Measurements from ENCODE around the gene ACSF2.
"Not testable (repeated sequence)": the region's sequence is repeated elsewhere in the genome, so short reads cannot be mapped to it uniquely, and the experiment has no call there.

The ACSF2 gene

GRCh38 chr17:50388728-50389127 lies 37.3 kb upstream of the ACSF2 start:
- Histone ChIP-seq H3K27ac (no peak overlapping the region), H3K36me3 (ENCODE audit: insufficient read depth, low read length) (peaks cover 96% of the 10 kb centered on the region), H3K9me3 (ENCODE audit: low read depth, low read length) (no peaks in the 10 kb centered on the region), H3K4me3 (no peak overlapping the region), H3K9ac (ENCODE audit: insufficient read length) (no peak overlapping the region)
- DNase-seq (ENCODE audit: low read depth, low spot score): no peak
- TF ChIP-seq FOXP2 (optimal IDR thresholded peaks at IDR 0.05; ENCODE audit: control extremely low read depth, extremely low read length, insufficient read depth) (no peak), POLR2AphosphoS5 (IDR thresholded peaks at IDR 0.05; ENCODE audit: borderline replicate concordance, low read depth, low read length) (no peak), EZH2 (IDR thresholded peaks at IDR 0.05) (no peak)

- Histone ChIP-seq H3K9me3 (ENCODE audit: low read depth, low read length) (no peaks in the 10 kb centered on the region), H3K9ac (ENCODE audit: insufficient read length) (no peak overlapping the region), H3K4me3 (no peak overlapping the region), H3K36me3 (ENCODE audit: insufficient read depth, low read length) (peaks cover 98% of the 10 kb centered on the region), H3K27ac (no peak overlapping the region)
- TF ChIP-seq FOXP2 (optimal IDR thresholded peaks at IDR 0.05; ENCODE audit: control extremely low read depth, extremely low read length, insufficient read depth): no peak
- no peak for TF ChIP-seq POLR2AphosphoS5 (IDR thresholded peaks at IDR 0.05; ENCODE audit: borderline replicate concordance, low read depth, low read length)
- no peak for TF ChIP-seq EZH2 (IDR thresholded peaks at IDR 0.05)
- no peak for DNase-seq (ENCODE audit: low read depth, low spot score)
Observed at GRCh38 chr17:50389534-50389933, 36.5 kb upstream of the ACSF2 start.

- Histone ChIP-seq H3K27ac (no peak overlapping the region), H3K36me3 (ENCODE audit: insufficient read depth, low read length) (peaks cover 77% of the 10 kb centered on the region), H3K4me3 (no peak overlapping the region), H3K9me3 (ENCODE audit: low read depth, low read length) (no peaks in the 10 kb centered on the region), H3K9ac (ENCODE audit: insufficient read length) (no peak overlapping the region)
- DNase-seq (ENCODE audit: low read depth, low spot score): no peak
- TF ChIP-seq FOXP2 (optimal IDR thresholded peaks at IDR 0.05; ENCODE audit: control extremely low read depth, extremely low read length, insufficient read depth) (no peak), POLR2AphosphoS5 (IDR thresholded peaks at IDR 0.05; ENCODE audit: borderline replicate concordance, low read depth, low read length) (no peak), EZH2 (IDR thresholded peaks at IDR 0.05) (no peak)
Observed at GRCh38 chr17:50392621-50393020, 33.4 kb upstream of the ACSF2 start.

DNA sequence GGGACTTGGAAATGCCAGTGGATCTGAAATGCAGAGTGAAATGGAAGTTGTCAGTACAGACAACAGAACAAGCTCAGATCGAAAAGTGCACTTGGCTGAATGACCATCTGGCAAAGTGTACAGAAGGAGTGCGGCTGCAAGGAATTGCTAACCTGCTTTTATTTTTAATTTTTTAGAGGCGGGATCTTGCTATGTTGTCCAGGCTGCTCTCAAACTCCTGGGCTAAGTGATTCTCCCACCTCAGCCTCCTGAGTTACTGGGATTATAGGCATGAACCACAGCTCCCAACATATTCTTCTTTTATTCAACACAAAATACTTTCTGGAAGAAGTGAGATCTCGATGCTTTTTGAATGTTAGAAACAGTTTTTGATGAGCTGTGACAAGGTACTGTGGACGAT lies 32.3 kb upstream of the ACSF2 start:
- no peak overlapping the region for H3K4me3 ChIP-seq
- H3K27ac ChIP-seq: no peak overlapping the region
- H3K9ac ChIP-seq (ENCODE audit: insufficient read length): no peak overlapping the region
- TF ChIP-seq POLR2AphosphoS5 (IDR thresholded peaks at IDR 0.05; ENCODE audit: borderline replicate concordance, low read depth, low read length): no peak
- no peak for TF ChIP-seq FOXP2 (optimal IDR thresholded peaks at IDR 0.05; ENCODE audit: control extremely low read depth, extremely low read length, insufficient read depth)
- TF ChIP-seq EZH2 (IDR thresholded peaks at IDR 0.05): no peak
- no peaks in the 10 kb centered on the region for H3K9me3 ChIP-seq (ENCODE audit: low read depth, low read length)
- DNase-seq (ENCODE audit: low read depth, low spot score): no peak
- peaks cover 66% of the 10 kb centered on the region for H3K36me3 ChIP-seq (ENCODE audit: insufficient read depth, low read length)

DNA sequence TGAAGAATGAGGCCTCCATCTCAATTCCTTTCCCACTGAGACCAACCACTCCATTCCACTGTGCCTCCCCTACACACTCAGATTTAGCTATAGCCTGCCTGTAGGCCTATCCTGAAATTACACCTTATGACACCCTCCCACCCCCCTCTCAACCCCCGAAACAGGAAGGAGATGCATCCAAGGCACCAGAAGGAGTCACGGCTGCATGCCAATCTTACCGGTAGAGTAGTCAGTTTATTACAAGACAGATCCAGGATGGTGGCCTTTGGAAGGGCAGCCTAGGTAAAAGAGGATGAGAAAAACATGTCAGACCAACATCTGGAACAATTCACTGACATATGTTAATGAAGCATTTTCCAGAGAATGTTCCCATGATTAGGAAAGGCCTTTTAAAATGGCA lies 31.3 kb upstream of the ACSF2 start:
- Histone ChIP-seq H3K9me3 (ENCODE audit: low read depth, low read length) (no peaks in the 10 kb centered on the region), H3K36me3 (ENCODE audit: insufficient read depth, low read length) (peaks cover 56% of the 10 kb centered on the region), H3K9ac (ENCODE audit: insufficient read length) (no peak overlapping the region), H3K4me3 (no peak overlapping the region), H3K27ac (no peak overlapping the region)
- no peak for DNase-seq (ENCODE audit: low read depth, low spot score)
- TF ChIP-seq FOXP2 (optimal IDR thresholded peaks at IDR 0.05; ENCODE audit: control extremely low read depth, extremely low read length, insufficient read depth) (no peak), POLR2AphosphoS5 (IDR thresholded peaks at IDR 0.05; ENCODE audit: borderline replicate concordance, low read depth, low read length) (no peak), EZH2 (IDR thresholded peaks at IDR 0.05) (no peak)

DNA sequence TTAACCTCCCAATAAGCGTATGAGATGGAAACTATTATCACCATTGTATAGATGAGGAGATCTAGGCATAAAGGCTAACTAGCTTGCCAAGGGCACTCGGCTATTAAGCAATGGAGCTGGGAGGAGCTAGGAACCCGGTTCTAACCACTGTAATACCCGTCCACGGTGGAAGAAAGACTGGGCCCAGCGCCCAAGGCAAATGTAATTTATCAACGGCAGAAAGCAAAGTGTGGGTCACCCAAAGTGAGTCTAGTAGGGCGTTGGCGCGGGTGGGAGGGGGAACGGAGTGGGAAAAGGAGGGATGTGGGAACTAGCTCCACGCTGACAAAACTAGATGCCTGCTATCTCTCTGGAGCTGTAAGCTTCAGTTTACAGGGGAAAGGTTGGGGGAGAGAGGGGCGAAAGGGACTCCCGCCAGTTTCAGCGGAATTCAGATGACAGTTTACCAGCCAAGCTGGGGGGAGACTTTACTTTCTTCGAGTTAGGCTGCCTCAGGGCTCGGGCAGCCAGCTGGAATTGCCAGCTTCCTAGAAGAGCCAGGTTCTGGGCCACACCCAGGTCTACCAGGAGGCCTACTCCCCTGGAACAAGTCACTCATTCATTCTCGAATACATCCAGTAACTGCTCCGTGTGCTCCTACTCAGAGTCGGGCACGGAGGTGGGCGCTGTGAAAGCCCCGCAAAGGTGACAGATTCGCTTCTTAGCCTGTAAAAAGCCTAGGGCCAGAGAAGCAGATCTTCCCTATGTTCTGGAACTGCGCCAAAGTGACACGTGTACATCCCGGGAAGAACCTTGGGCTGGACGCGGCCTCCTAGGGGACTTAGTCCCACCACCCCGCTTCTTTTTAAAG lies 29.5 kb upstream of the ACSF2 start:
- Histone ChIP-seq H3K36me3 (ENCODE audit: insufficient read depth, low read length) (peaks cover 40% of the 10 kb centered on the region), H3K4me3 (peak overlapping the region; percentile 91), H3K27ac (no peak overlapping the region), H3K9me3 (ENCODE audit: low read depth, low read length) (no peaks in the 10 kb centered on the region), H3K9ac (ENCODE audit: insufficient read length) (peak overlapping the region; percentile 85)
- TF ChIP-seq EZH2 (IDR thresholded peaks at IDR 0.05): no peak
- TF ChIP-seq FOXP2 (optimal IDR thresholded peaks at IDR 0.05; ENCODE audit: control extremely low read depth, extremely low read length, insufficient read depth): no peak
- no peak for TF ChIP-seq POLR2AphosphoS5 (IDR thresholded peaks at IDR 0.05; ENCODE audit: borderline replicate concordance, low read depth, low read length)
- no peak for DNase-seq (ENCODE audit: low read depth, low spot score)

GRCh38 chr17:50397111-50397918 lies 28.7 kb upstream of the ACSF2 start, which contains the start of gene LRRC59:
Gene LRRC59, minus strand, starts transcription at chr17:50397523. Its CDS starts 206 bp downstream, at chr17:50397317.
- Histone ChIP-seq H3K36me3 (ENCODE audit: insufficient read depth, low read length) (peaks cover 32% of the 10 kb centered on the region), H3K4me3 (peak within 1 kb of the TSS; percentile 91), H3K9ac (ENCODE audit: insufficient read length) (peak within 1 kb of the TSS; percentile 85), H3K9me3 (ENCODE audit: low read depth, low read length) (no peaks in the 10 kb centered on the region), H3K27ac (no peak within 1 kb of the TSS)
- TF ChIP-seq POLR2AphosphoS5 (IDR thresholded peaks at IDR 0.05; ENCODE audit: borderline replicate concordance, low read depth, low read length) (peak; percentile 87), EZH2 (IDR thresholded peaks at IDR 0.05) (no peak), FOXP2 (optimal IDR thresholded peaks at IDR 0.05; ENCODE audit: control extremely low read depth, extremely low read length, insufficient read depth) (peak; percentile 72)
- no peak for DNase-seq (ENCODE audit: low read depth, low spot score)

- H3K27ac ChIP-seq: no peak overlapping the region
- no peak for TF ChIP-seq FOXP2 (optimal IDR thresholded peaks at IDR 0.05; ENCODE audit: control extremely low read depth, extremely low read length, insufficient read depth)
- DNase-seq (ENCODE audit: low read depth, low spot score): no peak
- no peak overlapping the region for H3K9ac ChIP-seq (ENCODE audit: insufficient read length)
- H3K4me3 ChIP-seq: peak overlapping the region; percentile 91
- peaks cover 26% of the 10 kb centered on the region for H3K36me3 ChIP-seq (ENCODE audit: insufficient read depth, low read length)
- no peaks in the 10 kb centered on the region for H3K9me3 ChIP-seq (ENCODE audit: low read depth, low read length)
Observed at GRCh38 chr17:50397919-50398285, 28.1 kb upstream of the ACSF2 start.

DNA sequence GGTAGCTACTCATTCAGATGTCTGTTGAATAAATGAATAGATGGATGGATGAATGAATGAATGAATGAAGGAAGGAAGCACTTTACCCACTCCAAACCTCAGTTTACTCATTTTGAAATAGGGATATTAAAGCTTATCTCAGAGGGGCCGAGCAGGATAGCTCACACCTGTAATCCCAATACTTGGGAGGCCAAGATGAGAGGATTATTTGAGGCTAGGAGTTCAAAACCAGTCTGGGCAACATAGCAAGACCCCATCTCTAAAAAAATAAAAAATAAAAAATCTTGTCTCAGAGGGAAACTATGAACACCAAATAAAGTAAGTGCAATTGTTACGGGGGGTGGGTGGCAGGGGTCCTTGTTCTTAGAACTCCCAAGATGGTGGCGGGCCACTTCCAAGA lies 27.3 kb upstream of the ACSF2 start:
- H3K9ac ChIP-seq (ENCODE audit: insufficient read length); DNase-seq (ENCODE audit: low read depth, low spot score); H3K9me3 ChIP-seq (ENCODE audit: low read depth, low read length); H3K27ac ChIP-seq; H3K4me3 ChIP-seq: not testable (repeated sequence)
- peaks cover 18% of the 10 kb centered on the region for H3K36me3 ChIP-seq (ENCODE audit: insufficient read depth, low read length)

DNA sequence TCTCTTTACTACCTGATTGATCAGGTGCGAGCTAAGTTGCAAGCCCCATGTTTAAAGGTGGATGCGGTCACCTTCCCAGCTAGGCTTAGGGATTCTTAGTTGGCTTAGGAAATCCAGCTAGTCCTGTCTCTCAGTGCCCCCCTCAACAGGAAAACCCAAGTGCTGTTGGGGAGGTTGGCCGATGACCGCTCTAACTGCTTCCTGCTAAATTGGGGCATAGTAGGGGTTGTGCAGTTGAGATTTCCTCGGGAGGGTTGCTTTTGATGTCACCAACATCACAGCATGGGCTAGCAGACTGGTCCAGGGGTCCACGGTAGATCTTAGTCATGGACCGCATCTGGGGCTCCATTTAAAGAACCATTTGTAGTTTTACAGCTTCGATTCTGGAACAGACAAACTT lies 26.4 kb upstream of the ACSF2 start:
- not testable (repeated sequence) for H3K9ac ChIP-seq (ENCODE audit: insufficient read length); H3K9me3 ChIP-seq (ENCODE audit: low read depth, low read length); H3K27ac ChIP-seq; DNase-seq (ENCODE audit: low read depth, low spot score); H3K36me3 ChIP-seq (ENCODE audit: insufficient read depth, low read length); H3K4me3 ChIP-seq

GRCh38 chr17:50405351-50405750 lies 20.7 kb upstream of the ACSF2 start:
- not testable (repeated sequence) for H3K9ac ChIP-seq (ENCODE audit: insufficient read length); H3K27ac ChIP-seq; H3K4me3 ChIP-seq; H3K36me3 ChIP-seq (ENCODE audit: insufficient read depth, low read length); H3K9me3 ChIP-seq (ENCODE audit: low read depth, low read length); DNase-seq (ENCODE audit: low read depth, low spot score)

Measured in SK-N-MC (cell line).